Upper lobe of left lung (tissue), 6 donors: ENCODE measurements around the gene TENT5C. TPM values are rescaled to one million over a fixed set of nuclear protein-coding genes. Genes with fewer than 3 reads are reported as not detected.

Experiments used
- ATAC-seq, 2 donors: fragments of 200-7000 bp; cut with Tn5 transposase; one replicate each; pipeline ENCODE4 v1.9.1; 2022; ENCODE audit warnings: mild to moderate bottlenecking in 2 of 2, moderate library complexity in 2 of 2; ENCODE audit not compliant: low FRiP score in 2 of 2
- DNase-seq, 2 donors: peaks; one replicate each; pipeline ENCODE4 v3.0.0-alpha.2; 2019 to 2020
- H3K27ac ChIP-seq, 4 donors: fragments of 200-600 bp; sonication (generic); one replicate each; pipeline ENCODE4 v1.5.1; 2016 to 2019
- H3K27me3 ChIP-seq, 4 donors: fragments of 200-600 bp; sonication (generic); one replicate each; pipeline ENCODE4 v1.5.1; 2017 to 2019
- H3K36me3 ChIP-seq, 4 donors: fragments of 200-600 bp; sonication (generic); one replicate each; pipeline ENCODE4 v1.5.1; 2016 to 2019
- H3K4me1 ChIP-seq, 4 donors: fragments of 200-600 bp; sonication (generic); one replicate each; pipeline ENCODE4 v1.5.1; 2018 to 2019
- H3K4me3 ChIP-seq, 4 donors: fragments of 200-600 bp; sonication (generic); one replicate each; pipeline ENCODE4 v1.5.1; 2017 to 2019; ENCODE audit warnings: mild to moderate bottlenecking in 2 of 4, moderate library complexity in 1 of 4
- H3K9me3 ChIP-seq, 4 donors: fragments of 200-600 bp; sonication (generic); one replicate each; pipeline ENCODE4 v1.5.1; 2018 to 2019
- EP300 ChIP-seq, 4 donors: sonication (generic); formaldehyde crosslinking; IDR thresholded peaks; one replicate each; pipeline ENCODE4 v1.5.1; 2017; ENCODE audit warnings: antibody characterized with exemption in 4 of 4, control low read depth in 2 of 4
- POLR2A ChIP-seq, 4 donors: fragments of 450-650 bp; IDR thresholded peaks; one replicate each; pipeline ENCODE4 v1.5.1; 2016 to 2017; ENCODE audit warnings: antibody characterized with exemption in 4 of 4, mild to moderate bottlenecking in 2 of 4
- POLR2AphosphoS5 ChIP-seq, 2 donors: sonication (generic); formaldehyde crosslinking; IDR thresholded peaks; one replicate each; pipeline ENCODE4 v1.5.1; 2017; ENCODE audit warnings: antibody characterized with exemption in 2 of 2
- WGBS, 2 donors: methylation state at CpG; one replicate each; pipeline ENCODE4 v1.1.5; 2017 to 2018; 5-methylcytosine and 5-hydroxymethylcytosine counted together
- total RNA-seq, 6 donors: library from RNA; depleted of rRNA in 4 of 6; stranded (reverse); fragments of >200 nt in 4 of 6; gene quantifications; one replicate each; pipeline versions ENCODE4 v1.1.0 to v1.2.1, GENCODE V29; 2016 to 2021
- TF ChIP-seq, protein P1 (sequence below), 6 experiments: fragments of 450-650 bp in 4 of 6; fragments of 200-600 bp in 2 of 6; sonication (generic) in 2 of 6; IDR thresholded peaks; one replicate each; pipeline ENCODE4 v1.5.1; 2016 to 2019; ENCODE audit warnings: antibody characterized with exemption in 6 of 6
- donor health status: DM: no; HTN: no; CAD: no; lungs with moderate emphysema.
- donor health status: DM: no; HTN: yes; CAD: no; lungs with severe emphysema.

Gene TENT5C
- total RNA-seq, 6 donors from 2014 or later: 8.1 to 37.8 (median 18.4) TPM

DNA sequence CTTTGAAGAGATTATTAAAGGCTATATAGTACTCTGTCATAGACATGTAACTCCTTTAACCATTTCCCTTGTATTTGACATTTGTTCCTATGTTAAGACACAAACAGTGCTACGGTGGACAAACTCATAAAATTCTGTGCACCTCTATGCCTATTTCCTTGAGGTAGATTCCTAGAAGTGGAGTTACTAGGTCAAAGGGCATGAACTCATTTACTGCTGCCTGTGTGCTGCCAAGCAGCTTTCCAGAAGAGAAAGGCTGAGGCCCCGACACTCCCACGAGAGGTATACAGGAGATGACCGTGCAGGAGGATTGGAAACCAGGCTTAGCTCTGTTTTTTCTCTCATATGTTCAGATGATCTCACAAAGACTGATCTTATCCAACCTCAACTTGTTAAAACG, 34.4 kb upstream of the TENT5C start:
- no peak for ATAC-seq
- peak overlapping the region in 3 of 4 donors; percentile 45 to 59 (median 59) for H3K27ac ChIP-seq
- WGBS, 2 donors: 74 to 80% methylated on average over 5 of the region's 5 CpGs

DNA sequence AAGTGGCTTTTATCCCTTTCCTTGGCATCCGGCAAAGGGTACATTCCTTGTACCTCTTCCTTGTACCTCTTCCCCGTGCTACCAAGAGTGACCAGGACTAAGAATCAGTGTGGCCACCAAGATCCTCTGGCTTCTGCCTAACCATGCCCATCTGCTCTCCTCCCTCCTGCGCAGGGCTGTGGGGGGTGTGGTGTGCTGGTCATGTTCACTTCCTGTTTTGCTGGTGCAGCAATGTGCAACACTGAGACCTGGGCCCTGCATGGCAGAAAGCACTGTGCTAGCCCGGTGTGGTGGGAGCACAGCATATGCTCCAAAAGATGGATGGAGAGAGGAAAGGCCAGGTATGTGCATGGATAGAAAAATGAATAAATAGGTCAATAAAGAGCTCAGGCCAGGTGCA, 33.3 kb upstream of the TENT5C start:
- ATAC-seq (peak in 1 of 2 donors; percentile 51), DNase-seq (no peak)
- peaks cover 0 to 28% (median 9%) of the 10 kb centered on the region in 4 donors for H3K4me1 ChIP-seq
- WGBS, 2 donors: 45 to 51% methylated on average over 4 of the region's 4 CpGs
- H3K36me3 ChIP-seq: no peaks in the 10 kb centered on the region
- no peaks in the 10 kb centered on the region for H3K27me3 ChIP-seq
- peak overlapping the region in 1 of 4 donors; percentile 59 for H3K27ac ChIP-seq
- H3K4me3 ChIP-seq: no peak overlapping the region
- TF ChIP-seq EP300 (IDR thresholded peaks at IDR 0.05) (no peak), POLR2AphosphoS5 (IDR thresholded peaks at IDR 0.05) (no peak)
- TF ChIP-seq, protein P1, sequence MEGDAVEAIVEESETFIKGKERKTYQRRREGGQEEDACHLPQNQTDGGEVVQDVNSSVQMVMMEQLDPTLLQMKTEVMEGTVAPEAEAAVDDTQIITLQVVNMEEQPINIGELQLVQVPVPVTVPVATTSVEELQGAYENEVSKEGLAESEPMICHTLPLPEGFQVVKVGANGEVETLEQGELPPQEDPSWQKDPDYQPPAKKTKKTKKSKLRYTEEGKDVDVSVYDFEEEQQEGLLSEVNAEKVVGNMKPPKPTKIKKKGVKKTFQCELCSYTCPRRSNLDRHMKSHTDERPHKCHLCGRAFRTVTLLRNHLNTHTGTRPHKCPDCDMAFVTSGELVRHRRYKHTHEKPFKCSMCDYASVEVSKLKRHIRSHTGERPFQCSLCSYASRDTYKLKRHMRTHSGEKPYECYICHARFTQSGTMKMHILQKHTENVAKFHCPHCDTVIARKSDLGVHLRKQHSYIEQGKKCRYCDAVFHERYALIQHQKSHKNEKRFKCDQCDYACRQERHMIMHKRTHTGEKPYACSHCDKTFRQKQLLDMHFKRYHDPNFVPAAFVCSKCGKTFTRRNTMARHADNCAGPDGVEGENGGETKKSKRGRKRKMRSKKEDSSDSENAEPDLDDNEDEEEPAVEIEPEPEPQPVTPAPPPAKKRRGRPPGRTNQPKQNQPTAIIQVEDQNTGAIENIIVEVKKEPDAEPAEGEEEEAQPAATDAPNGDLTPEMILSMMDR (IDR thresholded peaks at IDR 0.05): no peak
- no peaks in the 10 kb centered on the region for H3K9me3 ChIP-seq

More for the DNA sequence above, 34.4 kb upstream of the TENT5C start:
- no peaks in the 10 kb centered on the region for H3K27me3 ChIP-seq
- H3K36me3 ChIP-seq: no peaks in the 10 kb centered on the region
- no peaks in the 10 kb centered on the region for H3K9me3 ChIP-seq
- no peak for DNase-seq
- TF ChIP-seq POLR2A (IDR thresholded peaks at IDR 0.05): no peak
- TF ChIP-seq POLR2AphosphoS5 (IDR thresholded peaks at IDR 0.05): no peak
- no peak for TF ChIP-seq EP300 (IDR thresholded peaks at IDR 0.05)
- TF ChIP-seq, protein P1 (IDR thresholded peaks at IDR 0.05): no peak
- no peak overlapping the region for H3K4me3 ChIP-seq
- peaks cover 0 to 23% (median 9%) of the 10 kb centered on the region in 4 donors for H3K4me1 ChIP-seq

GRCh38 chr1:117573386-117574023, 32.3 kb upstream of the TENT5C start:
- Histone ChIP-seq H3K9me3 (no peaks in the 10 kb centered on the region), H3K27ac (no peak overlapping the region), H3K27me3 (no peaks in the 10 kb centered on the region), H3K36me3 (no peaks in the 10 kb centered on the region), H3K4me3 (no peak overlapping the region), H3K4me1 (peaks cover 0 to 33% (median 9%) of the 10 kb centered on the region in 4 donors)
- TF ChIP-seq, protein P1 (IDR thresholded peaks at IDR 0.05): no peak
- TF ChIP-seq POLR2A (IDR thresholded peaks at IDR 0.05) (no peak), POLR2AphosphoS5 (IDR thresholded peaks at IDR 0.05) (no peak), EP300 (IDR thresholded peaks at IDR 0.05) (no peak)
- ATAC-seq (no peak), DNase-seq (no peak)
- whole genome bisulfite sequencing, 2 donors: 73 to 81% methylated on average over 9 to 10 of the region's 10 CpGs

DNA sequence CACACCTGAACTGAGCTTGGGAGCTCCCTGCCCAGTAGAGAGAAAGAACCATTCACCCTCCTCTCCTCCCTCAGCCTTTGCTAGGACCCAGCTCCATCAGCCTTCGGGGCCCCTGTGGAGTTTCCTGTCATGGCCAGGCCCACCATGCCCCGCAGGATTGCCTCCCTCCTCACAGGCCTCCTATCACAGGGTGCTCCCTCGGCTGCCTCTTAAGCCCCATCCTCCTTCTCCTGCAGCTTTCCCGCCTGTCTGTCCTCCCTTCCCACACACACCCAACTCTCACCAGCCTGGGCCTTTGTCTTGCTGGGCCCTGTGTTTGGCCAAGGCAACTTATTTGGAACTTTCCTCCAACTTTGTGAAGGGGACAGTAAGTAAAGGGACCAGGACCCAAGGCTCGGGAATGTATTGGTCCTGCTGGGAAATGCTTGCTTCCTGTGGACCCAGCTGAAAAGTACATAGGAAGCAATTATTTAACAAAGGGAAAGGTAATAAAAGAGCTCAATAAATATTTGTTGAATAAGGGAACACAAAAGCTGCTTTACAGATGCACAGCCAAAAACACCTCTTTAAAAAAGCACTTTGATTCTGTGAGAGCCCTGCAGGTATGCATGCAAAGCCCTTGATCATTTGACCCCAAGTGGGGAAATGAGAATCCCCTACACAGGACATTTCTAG, 31.6 kb upstream of the TENT5C start:
- Histone ChIP-seq H3K27ac (no peak overlapping the region), H3K4me3 (no peak overlapping the region), H3K27me3 (no peaks in the 10 kb centered on the region), H3K9me3 (no peaks in the 10 kb centered on the region), H3K36me3 (no peaks in the 10 kb centered on the region), H3K4me1 (peaks cover 0 to 33% (median 9%) of the 10 kb centered on the region in 4 donors)
- ATAC-seq (no peak), DNase-seq (no peak)
- no peak for TF ChIP-seq EP300 (IDR thresholded peaks at IDR 0.05)
- TF ChIP-seq POLR2A (IDR thresholded peaks at IDR 0.05): no peak
- TF ChIP-seq, protein P1 (IDR thresholded peaks at IDR 0.05): no peak
- no peak for TF ChIP-seq POLR2AphosphoS5 (IDR thresholded peaks at IDR 0.05)
- 60 to 65% methylated on average over 5 of the region's 5 CpGs for WGBS, 2 donors
